Epidermal melanocyte (primary cell): ENCODE results near the gene PCID2.

Source experiments
- DNase-seq: peaks from one replicate; pipeline ENCODE4 v3.0.0; 2011; ENCODE audit warnings: low spot score; ENCODE audit not compliant: insufficient read length

Gene PCID2

DNA sequence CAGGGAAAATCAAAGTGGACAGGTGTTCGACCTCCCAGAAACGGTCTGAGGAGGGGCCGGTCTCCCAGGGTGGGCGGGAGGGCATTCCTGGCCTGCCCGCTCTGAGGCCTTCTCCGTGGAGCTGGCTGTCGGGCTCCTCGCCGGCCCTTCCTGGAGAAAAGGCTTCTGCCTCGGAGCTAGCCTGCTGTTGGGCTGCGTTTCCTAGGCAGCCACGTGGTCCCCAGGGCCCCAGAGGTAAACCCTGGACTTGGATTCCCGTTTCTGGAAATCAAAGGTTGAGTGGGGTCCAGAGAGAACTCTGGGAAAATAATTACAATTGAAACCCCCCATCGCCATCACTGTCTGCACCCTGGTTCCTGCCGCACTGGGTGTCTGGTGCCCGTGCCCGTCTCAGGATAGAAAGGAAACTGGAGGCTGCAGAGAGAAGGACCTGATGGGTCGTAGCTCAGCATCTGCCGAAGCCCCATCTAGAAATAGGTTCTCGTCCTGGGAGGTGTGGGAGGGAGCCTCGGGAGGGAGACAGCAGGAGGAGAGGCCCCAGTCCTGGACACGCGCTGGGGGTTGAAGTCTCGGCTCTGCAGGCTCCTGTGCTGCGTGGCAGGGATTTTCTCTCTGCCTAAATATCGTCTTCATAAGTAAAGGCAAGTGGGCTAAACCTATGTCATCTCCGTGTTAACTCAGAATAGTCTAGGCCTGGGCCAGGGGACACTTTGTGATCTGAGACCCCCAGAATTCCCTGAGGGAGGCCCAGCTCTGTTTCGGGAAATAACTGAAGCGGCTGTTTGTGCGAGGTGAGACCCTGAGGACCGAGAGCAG, 57.7 kb downstream of the PCID2 start:
- DNase-seq = no peak

DNA sequence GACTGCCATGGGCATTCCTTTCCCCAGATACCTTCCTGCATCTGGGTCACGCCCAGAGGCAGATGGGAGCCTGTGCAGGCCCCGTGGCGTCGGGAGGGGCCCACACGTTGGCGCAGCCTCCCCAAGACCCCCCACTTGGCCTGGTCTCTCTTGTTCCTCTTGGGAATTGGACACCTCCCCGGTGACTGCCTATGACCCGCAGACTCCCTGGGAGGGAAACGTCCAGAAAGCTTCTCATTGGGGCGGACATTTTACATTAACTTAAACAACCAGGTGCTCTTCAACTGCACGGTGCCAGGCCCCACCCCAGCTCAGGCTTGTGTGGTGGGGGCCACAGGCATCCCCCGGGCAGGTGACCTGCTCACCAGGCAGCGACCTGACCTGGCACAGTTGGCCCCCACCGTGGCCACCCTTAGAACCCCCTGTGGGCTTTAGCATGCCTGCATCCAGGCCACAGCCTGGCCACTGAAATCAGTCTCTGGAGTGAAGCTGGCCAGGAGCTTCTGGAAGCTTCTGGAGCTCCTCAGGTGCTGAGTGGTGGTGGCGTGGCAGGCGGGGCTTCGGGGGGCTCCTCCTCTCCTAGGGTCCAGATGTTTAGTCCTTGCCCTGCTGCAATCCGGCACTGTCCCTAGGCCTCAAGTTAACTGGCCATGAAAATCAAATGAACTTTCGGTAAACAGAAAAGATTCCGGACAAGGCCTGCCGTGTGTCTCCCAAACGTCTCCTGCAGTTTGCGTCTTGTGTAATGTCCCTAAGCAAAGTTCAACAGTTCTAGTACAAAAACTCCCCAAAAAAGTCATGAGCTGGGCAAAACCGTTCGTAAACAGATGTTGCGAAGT, 58.5 kb downstream of the PCID2 start:
- no peak for DNase-seq

DNA sequence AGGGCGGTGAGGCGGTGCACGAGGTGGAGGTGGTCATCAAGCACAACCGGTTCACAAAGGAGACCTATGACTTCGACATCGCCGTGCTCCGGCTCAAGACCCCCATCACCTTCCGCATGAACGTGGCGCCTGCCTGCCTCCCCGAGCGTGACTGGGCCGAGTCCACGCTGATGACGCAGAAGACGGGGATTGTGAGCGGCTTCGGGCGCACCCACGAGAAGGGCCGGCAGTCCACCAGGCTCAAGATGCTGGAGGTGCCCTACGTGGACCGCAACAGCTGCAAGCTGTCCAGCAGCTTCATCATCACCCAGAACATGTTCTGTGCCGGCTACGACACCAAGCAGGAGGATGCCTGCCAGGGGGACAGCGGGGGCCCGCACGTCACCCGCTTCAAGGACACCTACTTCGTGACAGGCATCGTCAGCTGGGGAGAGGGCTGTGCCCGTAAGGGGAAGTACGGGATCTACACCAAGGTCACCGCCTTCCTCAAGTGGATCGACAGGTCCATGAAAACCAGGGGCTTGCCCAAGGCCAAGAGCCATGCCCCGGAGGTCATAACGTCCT, 59.4 kb downstream of the PCID2 start:
- DNase-seq = no peak

DNA sequence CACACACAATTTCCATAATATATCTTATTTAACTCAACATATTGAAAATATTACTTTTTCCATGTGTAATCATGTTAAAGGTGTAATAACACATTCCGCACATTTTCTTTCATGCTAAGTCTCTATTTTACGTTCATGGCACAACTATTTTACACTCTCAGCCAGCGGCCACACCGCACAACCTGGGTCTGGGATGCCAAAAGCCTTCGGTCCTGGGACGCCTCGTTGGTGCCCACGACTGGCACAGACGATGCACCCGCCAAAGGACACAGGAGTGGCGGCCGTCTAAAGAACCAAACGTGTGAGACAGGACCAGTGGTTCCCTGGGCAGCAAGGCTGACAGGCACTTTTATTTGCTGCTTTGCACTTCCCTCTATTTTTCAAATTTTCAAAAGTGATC, 60.1 kb downstream of the PCID2 start:
- DNase-seq = no peak

DNA sequence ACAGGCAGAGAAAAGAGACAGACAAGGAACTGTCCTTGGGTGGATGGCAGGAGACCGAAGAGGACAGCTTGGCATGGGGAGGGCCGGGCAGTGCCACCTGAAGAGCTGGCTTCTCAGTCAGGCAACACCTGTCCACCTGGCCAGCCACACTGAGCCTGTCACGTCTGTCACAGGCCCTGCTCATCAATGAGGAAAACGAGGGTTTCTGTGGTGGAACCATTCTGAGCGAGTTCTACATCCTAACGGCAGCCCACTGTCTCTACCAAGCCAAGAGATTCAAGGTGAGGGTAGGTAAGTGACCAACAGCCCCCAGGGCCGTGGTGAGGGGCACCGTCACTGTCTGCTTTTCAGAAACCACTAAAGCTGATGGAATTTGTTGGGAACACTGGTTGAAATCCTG, 61.3 kb downstream of the PCID2 start:
- DNase-seq = no peak

DNA sequence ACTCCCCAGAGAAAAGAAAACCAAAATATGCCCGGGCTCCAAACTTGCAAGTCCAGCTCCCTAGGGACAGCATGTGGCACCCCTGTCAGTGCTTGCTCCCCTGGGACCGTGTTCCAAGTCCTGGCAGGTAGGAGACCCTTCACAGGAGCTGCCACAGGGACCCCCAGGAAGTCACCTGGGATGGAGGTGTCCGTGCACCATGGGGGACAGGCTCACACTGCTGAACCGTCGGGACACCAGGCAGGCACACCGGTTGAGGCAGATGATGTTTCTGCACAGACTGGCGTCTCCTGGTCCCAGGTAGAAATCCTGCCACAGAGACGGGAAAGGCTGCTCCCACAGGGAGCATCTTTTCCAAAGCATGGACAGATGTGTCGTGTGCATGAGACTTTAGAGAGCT, 61.7 kb downstream of the PCID2 start:
- DNase-seq = no peak

DNA sequence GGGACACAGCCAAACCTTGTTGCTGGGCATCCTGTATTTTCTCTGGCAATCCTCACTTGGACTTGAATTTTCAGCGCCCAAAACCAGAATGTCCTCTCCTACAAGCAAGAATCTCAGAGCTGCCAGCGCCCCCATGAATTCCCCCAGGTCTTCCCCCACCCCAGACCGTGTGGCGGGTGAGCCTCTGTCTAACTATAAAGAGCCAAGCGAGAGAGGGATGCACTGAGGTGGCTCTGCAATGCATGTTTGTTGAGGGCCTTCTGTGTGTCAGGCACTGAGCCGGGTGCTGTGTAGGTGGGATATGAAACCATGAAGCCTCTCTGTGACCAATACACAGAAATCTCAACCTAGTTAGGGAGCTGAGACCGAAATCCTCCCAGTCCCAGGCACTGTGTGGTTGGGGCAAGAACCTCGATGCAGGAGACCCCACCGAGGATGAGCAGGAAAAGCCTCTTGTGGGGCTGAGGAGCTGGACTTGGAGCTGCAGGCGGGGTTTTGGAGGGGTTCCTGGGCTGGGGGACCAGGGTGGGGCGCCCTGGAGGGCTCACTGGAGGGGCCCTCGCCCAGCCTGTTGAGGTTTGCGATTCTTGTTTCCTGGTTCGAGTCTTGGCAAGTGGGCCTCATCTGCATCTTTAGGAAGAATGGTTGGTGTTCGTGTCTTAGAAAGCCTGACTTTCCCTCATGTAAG, 62.4 kb downstream of the PCID2 start:
- no peak for DNase-seq

DNA sequence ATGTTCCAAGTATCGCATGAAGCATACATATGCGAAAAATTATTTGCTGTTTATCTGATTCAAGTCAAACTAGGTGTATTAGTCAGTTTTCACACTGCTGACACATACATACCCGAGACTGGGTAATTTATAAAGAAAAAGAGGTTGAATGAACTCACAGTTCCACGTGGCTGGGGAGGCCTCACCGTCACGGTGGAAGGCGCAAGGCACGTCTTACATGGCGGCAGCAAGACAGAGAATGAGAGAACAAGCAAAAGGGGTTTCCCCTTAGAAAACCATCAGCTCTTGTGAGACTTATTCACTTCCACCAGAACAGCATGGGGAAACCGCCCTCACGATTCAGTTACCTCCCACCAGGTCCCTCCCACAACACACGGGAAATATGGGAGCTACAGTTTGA, 63.0 kb downstream of the PCID2 start:
- no peak for DNase-seq

DNA sequence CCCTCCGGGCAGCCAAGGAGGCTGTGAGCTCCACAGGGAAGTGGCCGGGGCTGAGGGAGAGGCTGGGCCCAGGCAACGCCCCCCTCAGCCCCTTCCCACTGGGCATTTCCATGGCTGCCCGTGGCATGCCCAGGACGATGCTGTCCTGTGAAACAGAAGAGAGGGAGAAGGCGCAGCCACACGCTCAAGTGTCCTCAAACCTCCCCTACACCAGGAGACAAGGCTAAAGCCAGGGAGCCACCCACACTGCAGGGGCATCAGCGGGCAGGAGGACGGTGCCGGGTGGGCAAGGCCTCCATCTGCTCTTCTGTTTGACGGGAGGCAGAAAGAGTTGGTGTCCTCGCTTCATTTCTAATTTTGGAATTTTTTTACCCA, 64.2 kb downstream of the PCID2 start:
- DNase-seq = no peak

DNA sequence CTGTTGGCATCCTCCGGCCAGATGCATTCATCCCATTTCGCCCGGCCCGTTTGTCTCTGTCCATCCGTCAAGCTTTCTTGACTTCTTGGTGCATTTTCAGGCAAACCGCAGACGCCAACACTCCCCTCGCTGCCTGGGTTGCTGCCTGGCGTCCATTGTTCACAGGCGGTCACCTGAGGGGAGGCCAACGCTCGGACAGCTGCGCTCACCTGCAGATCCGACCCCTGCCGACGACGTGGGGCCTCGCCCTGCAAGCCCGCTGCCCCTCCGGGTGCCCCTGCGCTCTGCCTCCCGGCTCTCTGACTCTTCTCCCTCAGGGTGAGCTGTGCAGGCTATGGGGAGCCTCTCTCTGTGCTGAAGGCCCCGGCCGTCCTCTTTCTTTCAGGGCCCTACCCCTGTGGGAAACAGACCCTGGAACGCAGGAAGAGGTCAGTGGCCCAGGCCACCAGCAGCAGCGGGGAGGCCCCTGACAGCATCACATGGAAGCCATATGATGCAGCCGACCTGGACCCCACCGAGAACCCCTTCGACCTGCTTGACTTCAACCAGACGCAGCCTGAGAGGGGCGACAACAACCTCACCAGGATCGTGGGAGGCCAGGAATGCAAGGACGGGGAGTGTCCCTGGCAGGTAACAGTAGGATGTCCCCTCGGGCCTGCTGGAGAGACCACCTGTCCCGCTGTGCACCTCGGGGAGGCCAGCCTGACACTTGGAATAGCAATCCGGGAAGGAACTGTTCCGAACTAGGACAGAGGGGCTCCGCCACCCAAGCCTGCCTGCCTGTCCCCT, 64.8 kb downstream of the PCID2 start:
- no peak for DNase-seq

DNA sequence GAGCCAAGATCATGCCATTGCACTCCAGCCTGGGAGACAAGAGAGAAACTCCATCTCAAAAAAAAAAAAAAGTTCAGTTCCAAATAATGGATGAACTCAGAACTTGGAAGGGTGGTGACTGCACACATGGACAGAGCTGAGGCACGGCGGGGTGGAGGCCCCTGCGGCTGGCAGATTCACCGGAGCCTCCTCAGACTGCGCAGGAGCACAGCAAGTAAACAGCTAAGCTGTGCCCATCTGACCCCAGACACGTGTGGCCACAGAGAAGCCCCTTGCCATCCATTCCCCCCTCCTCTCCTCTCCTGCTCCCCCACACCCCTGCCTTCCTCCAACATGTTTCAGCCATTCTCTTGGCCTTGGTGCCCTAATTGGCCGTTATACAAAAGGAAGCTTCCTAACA, 65.6 kb downstream of the PCID2 start:
- DNase-seq = no peak

DNA sequence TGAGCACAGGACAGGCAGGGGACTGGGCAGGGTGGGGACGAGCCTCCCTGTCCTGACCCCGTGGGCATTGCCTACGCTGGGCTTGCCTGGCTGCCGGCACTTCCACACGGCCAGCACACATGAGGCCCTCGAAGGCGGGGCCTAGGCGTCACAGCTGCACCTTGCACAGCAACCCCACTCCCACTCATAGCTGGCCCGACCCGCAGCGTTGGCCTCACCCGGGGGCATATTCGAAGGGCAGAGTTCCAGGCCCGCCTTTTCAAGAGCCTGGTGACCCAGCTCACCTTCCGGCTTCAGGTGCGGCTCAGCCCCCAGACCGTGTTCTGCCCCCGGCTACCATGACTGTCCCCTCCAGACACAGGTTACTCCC, 66.9 kb downstream of the PCID2 start:
- no peak for DNase-seq

DNA sequence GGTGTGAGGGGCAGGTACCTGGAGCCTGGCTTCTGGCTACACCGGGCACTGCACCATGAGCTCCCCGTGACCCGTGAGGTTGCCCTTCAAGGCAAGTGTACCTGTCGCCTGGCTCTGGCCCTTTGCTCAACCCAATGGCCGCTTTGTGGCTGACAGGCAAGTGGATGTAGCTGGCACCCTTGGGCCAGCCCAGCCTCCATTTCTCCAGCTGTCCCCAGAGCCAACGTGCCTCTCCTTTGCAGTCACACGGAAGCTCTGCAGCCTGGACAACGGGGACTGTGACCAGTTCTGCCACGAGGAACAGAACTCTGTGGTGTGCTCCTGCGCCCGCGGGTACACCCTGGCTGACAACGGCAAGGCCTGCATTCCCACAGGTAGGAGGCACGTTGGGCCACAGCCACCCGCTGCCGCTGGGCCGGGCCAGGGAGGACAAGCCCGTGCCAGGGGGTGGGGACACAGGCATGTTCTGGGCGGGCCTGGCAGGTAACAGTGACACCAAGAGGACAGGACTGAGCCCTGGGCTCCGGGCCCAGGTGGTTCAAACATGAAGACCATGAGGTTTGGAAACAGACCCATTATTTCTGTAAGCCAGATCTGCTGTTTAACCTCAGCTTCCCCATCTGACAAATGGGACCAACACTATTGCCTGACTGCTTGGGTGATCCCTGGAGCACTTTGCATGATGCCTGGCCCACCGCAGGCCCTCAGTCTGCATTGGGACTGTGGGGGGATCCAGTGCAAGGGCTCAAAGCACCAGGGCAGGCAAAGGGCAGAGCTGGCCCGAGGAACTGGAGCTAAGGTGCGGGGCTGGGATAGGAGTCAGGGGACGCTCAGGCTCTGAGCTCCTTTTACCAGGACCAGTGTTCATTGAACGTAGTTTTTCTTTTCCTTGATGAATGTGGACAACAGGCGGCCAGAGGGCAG, 67.5 kb downstream of the PCID2 start:
- DNase-seq = no peak

DNA sequence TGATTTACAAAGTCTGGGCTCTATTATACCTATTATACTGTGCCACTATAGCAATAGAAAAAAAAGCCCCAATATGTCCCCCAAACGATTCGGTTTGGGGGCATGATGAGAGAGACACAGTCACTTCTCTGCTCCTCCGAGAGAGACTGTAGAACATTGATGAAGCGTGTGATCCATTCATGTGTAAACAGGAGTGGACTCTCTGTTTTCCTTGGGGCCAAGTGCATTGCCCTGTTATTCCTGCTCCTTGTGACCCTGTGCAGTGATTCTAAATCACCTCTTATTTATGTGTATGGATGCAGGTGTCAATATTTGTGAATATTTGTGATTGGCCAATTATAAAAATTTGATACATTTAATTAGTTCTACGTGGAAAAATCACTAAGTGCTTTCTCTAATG, 68.9 kb downstream of the PCID2 start:
- no peak for DNase-seq

DNA sequence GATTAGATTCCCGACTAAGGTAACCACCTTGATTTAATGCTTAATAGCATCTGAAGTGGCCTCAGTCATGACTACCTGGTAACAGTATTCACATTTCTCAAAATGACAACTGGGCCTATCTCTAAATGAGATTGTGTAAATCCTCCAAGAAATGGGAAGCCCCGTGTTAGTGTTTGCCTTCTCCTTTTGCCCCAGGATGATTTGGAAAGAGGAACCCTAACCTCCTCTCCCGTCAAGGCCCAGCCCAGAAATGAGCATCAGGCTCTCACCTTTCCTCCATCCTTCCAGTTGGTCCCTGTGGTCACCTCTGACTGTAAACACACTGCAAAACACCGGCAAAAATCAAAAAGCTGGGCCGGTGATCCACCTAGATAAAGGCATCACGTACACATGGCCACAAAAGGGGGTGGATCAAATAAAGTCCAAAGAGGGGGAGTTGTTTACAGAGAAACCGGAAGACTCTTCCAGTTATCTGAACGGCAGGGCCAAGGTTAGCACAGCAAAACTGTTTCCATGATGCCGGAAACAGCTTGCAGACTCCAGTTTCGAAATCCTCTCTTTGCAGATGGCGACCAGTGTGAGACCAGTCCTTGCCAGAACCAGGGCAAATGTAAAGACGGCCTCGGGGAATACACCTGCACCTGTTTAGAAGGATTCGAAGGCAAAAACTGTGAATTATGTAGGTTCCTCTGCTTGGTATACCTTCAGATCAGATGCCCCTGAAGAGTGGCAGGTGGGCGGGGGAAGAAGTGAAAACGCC, 69.5 kb downstream of the PCID2 start:
- no peak for DNase-seq

DNA sequence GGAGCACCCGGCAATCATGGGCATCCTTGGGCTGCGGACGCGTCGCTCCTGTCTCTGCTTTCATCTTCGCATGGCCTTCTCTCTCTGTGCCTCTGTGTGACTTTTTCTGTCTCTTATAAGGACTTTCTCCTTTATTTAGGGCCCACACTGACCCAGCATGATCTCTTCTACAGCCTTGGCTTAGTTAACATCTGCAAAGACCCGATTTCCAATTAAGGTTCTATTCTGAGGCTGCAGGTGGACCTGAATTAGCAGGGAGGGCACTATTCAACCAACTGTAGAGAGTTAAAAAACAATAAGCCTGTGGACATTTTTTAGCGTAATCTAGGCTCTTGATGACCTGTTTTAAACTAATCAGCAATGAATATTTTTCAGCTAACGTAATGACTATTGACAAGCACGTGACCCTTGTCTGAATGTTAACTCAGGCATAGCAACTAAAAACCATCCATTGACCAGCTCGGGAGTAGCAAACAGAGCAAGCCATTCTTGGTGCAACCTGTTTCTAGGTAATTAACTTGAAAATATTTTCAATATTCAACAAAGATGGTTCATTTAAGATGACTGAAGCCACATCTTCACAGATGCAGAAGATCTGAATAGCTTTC, 70.7 kb downstream of the PCID2 start:
- DNase-seq = no peak

DNA sequence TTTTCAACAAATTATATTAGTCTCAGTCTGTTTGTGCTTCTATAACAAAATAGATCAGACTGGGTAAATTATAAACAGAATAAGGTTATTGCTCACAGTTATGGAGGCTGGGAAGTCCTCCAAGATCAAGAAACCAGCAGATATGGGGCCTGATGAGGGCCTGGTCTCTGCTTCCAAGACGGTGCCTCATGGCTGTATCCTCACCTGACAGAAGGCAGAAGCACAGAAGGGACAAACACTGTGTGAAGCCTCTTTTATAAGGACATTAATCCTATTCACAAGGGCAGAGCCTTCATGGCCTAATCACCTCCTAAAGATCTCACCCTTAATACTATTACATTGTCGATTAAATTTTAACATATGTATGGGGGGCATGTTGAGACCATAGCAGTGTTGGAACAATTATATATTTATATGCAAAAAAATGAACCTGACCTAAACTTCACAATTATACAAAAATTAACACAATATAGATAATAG, 73.1 kb downstream of the PCID2 start:
- no peak for DNase-seq

DNA sequence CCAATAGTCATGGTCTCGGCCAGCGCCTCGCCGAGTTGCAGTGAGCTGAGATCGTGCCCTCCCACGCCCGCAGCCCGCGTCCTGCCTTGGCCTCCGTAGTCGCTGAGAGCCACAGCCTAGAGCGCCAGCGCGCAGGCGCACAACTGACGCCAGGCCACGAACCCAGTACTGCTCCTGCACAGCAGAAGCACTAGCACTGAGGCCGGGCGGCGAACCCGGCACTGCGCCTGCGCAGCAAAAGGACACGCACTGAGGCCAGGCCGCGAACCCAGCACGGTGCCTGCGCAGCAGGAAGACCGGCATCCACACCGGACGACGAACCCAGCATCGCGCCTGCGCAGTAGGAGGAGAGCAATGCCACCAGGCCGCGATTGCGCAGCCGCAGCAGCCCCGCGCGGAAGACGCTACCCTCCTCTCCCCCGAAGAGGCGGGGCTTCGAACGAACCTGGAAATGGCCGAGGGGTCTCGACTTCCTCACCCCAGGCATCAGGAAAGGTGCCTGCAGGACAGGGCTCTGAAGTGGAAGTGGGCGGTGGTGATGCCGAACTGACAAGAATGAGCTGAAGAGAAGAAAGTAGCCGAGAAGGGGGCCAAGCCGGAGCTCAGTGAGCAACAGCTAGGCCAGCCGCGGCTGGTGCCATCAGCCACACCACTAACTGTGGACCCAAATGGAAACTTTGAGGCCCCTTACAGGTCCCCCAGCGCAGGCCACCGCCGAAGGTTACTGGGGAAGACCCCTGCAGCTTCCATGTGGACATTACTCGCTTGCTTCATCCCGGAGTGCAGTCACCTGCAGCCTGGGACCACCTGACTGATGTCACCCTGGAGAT, 78.3 kb downstream of the PCID2 start:
- DNase-seq = no peak
